ENCODE data around the gene GAL3ST2.

GAL3ST2 gene

DNA sequence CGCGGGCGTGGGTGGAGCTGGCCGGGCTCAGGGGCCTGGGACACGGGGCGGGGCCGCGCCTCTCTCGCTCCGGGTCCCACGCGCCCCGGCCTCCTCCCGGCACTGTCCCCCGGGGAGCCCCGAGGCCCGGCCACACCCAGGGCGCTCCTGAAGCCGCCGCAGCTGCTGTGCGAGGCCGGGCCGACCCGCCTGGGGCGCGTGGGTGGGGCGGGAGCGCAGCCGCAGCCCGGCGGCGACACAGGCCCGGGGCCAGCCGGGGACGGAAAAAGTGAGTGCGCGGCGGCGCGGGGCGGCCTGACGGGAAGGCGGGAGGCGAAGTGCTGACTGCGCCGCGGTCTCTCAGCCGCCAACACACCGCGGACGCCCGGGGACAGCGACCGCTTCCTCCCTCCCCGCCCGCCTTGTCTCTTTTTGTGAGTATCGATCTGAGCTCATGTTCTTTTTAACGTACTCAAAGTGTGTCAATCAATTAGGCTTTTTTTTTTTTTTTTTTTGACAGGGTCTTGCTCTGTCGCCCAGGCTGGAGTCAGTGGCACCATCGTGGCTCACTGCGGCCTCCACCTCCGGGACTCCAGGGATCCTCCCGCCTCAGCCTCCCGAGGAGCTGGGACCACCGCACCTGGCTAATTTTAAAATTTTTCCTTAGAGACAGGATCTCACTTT, 67.6 kb downstream of the GAL3ST2 start:
- H3K4me3 ChIP-seq (ENCODE audit: low read depth, low read length): peak overlapping the region; percentile 41

DNA sequence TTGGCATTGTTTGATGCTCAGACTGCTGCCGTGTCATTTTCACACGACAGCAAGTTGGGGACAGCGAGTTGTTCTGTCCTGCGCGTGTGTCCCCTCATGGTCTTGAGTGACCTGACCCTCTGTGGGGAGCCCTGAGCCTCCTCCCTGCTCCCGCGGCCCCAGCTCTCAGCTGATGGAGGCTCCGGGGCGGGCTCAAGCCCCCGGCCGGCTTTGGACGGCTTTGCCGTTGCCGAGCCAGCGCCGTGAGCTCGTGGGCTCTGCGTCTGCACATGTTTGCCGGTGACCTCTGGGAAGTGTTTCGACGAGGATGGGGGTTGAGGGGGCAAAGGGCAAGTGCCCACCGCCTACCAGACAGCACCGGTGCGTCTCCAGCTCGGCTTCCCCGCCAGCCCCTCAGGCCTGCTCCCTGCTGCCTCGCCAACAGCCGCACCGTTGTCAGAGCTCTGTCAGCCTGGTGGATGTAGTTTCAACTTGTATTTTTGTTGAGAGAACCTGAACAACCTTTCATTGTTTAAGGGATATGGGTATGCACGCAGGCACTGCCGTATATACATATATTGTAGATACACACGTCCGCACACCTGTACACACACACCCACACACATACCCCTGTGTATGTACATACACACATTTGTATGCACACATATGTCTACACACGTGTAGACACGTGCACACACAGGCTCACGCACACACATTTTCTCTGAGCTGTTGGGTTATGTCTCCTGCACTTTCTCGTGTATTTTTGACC, 68.4 kb downstream of the GAL3ST2 start:
- no peak overlapping the region for H3K4me3 ChIP-seq (ENCODE audit: low read depth, low read length)
- TF ChIP-seq, protein P1, sequence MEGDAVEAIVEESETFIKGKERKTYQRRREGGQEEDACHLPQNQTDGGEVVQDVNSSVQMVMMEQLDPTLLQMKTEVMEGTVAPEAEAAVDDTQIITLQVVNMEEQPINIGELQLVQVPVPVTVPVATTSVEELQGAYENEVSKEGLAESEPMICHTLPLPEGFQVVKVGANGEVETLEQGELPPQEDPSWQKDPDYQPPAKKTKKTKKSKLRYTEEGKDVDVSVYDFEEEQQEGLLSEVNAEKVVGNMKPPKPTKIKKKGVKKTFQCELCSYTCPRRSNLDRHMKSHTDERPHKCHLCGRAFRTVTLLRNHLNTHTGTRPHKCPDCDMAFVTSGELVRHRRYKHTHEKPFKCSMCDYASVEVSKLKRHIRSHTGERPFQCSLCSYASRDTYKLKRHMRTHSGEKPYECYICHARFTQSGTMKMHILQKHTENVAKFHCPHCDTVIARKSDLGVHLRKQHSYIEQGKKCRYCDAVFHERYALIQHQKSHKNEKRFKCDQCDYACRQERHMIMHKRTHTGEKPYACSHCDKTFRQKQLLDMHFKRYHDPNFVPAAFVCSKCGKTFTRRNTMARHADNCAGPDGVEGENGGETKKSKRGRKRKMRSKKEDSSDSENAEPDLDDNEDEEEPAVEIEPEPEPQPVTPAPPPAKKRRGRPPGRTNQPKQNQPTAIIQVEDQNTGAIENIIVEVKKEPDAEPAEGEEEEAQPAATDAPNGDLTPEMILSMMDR (IDR thresholded peaks at IDR 0.05; ENCODE audit: borderline replicate concordance, insufficient read depth, low read depth, low read length): no peak

More for the DNA sequence above, 67.6 kb downstream of the GAL3ST2 start:
- TF ChIP-seq, protein P1 (IDR thresholded peaks at IDR 0.05; ENCODE audit: borderline replicate concordance, insufficient read depth, low read depth, low read length): peak; percentile 25; the same call in 1 of the 2 replicates

DNA sequence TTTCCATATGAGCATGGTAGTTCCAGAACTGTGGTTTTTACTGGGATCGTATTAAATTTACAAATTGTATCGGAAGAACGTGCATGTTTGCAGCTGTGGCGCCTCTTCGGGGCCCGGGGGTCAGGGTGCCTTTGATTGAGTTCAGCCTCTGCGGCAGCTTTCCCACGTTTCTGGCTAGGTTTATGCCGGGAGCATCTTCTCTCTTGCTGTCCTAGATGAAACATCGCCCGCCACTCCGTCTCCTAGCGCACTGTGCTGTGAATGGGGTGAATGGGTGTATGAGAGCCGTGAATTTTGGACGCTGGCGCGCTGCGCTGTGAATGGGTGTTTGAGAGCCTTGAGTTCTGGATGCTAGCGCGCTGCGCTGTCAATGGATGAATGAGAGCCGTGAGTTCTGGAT, 69.8 kb downstream of the GAL3ST2 start:
- H3K4me3 ChIP-seq (ENCODE audit: low read depth, low read length): no peak overlapping the region
- TF ChIP-seq, protein P1 (IDR thresholded peaks at IDR 0.05; ENCODE audit: borderline replicate concordance, insufficient read depth, low read depth, low read length): no peak

DNA sequence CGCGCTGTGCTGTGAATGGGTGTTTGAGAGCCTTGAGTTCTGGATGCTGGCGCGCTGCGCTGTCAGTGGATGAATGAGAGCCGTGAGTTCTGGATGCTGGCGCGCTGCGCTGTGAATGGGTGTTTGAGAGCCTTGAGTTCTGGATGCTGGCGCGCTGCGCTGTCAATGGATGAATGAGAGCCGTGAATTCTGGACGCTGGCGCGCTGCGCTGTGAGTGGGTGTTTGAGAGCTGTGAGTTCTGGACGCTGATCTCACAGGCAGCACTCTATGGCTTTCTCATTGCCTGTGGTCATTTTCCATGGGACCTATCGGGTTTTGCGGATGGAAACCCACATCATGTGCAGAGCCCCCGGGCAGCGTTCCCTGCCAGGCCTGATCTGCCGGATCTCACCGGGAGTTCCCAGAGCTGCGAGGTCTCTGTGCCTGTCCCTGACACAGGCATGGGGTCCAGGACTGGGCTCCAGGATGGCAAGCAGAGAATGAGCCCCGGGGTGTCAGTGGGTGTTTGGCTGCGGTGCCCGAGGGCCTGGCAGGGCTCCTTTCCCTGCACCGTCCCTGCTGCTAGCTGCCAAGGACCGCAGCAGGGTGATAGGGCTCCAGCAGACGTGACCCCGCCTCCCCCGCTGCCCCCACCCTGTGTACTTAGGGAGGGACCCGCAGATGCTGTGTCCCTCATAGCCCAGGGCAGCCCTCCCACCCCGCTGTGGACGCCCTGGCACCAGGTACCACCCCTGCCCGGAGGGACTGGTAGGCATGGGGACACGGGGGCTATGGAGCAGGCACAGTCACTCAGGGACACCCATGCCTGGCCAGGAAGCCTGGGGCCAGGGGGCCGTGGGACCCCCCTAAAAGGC, 72.4 kb downstream of the GAL3ST2 start:
- TF ChIP-seq, protein P1 (IDR thresholded peaks at IDR 0.05; ENCODE audit: borderline replicate concordance, insufficient read depth, low read depth, low read length): no peak
- H3K4me3 ChIP-seq (ENCODE audit: low read depth, low read length): no peak overlapping the region

DNA sequence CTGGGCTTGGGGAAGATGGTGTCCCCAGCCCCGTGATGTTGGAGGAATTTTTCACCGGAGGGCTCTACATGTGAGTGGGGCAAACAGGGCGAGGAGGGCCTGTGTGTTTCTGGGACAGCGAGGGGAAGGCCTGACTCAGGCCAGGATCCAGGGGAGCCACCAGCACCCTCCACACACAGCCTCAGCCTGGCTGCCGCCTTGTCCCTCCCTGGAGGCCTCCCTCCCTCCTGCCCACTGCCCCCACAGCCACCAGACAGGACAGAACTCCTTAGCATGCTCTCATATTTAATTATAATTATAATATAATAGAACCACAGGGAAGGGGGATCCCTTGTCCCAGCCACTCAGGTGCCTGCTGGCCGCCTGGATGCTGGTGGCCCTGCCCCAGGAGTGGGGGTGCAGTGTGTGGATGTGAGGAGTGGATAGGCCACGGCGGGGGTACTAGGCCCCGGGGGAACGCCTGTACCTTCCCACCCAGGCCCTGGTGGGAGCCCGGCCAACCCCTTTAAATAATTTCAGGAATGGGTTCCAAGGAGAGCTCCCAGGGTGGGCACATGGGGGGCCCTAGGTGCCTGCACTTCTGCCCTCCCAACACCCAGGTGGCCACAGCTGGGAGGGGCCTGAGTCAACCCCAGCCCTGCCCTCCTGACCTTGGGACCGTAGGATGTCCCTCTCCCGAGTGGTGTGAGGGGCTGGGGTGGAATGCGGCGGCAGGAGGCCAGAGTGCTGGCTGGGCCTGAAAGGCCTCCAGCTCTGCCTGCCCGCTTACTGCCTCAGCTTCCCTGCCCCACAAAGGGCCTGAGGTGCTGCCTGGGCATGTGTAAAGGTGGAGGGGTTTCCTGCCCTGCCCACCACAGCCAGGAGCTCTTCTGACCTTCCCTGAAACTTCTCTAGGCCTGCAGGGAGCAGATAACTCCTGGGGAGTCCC, 73.3 kb downstream of the GAL3ST2 start:
- TF ChIP-seq, protein P1 (IDR thresholded peaks at IDR 0.05; ENCODE audit: borderline replicate concordance, insufficient read depth, low read depth, low read length): no peak
- H3K4me3 ChIP-seq (ENCODE audit: low read depth, low read length): no peak overlapping the region
